T-helper 1 cell (primary cell): ENCODE data around the gene SRP72.

ENCODE experiments used
- DNase-seq, 5 donors: peaks; one replicate each; pipeline ENCODE4 v3.0.0-alpha.2; 2012 to 2020

SRP72 gene

DNA sequence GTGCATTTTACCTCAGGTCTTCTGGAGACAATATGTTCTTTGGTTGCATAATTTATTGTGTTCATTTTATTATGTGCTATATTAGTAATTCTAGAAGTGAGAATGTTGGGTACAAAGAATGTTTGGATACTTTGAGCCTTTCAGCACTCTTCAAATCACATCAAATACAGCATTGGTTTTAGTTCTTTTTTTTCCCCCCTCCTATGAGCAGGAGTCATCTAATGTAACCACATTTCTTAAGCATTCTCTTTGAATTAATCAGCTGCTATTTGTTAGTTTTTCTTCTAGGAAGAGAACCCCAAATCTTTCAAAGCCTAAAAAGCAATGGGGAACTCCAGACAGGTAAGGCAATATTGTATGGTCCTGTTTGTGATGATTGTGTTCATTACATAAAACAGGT is 84.9 kb downstream of the SRP72 start:
- DNase-seq: no peak
